C4-2B (cell line): ENCODE results near the gene UTP14C.

Source experiments
- CTCF ChIP-seq: fragments of 450-650 bp; conservative IDR thresholded peaks from 2 replicates; pipeline ENCODE4 v1.5.1; 2017; ENCODE audit warnings: mild to moderate bottlenecking
- ZFX ChIP-seq: fragments of 450-650 bp; IDR thresholded peaks from 2 replicates; pipeline ENCODE4 v1.6.1; 2017

DNA sequence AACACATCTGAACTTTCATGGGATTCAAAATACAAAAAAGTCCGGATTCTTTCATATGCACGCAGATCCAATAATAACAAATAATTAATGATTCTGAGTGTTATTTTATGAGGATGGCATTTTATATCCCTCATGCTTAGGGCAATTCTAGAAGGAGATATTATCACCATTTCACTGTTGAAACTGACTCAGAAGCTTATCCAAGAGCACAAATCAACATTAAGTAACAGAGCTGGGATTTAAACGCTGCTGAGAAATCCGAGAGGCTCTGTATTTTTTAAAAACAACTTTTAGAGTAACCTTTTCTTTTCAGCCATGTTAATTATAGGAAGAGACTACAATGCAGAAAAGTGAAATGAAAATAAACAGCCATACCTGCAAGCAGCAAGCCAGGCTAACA, 43.6 kb upstream of the UTP14C start:
- TF ChIP-seq CTCF, result no peak
- TF ChIP-seq ZFX, result no peak
